ENCODE data around the gene SIVA1.

The SIVA1 gene

DNA sequence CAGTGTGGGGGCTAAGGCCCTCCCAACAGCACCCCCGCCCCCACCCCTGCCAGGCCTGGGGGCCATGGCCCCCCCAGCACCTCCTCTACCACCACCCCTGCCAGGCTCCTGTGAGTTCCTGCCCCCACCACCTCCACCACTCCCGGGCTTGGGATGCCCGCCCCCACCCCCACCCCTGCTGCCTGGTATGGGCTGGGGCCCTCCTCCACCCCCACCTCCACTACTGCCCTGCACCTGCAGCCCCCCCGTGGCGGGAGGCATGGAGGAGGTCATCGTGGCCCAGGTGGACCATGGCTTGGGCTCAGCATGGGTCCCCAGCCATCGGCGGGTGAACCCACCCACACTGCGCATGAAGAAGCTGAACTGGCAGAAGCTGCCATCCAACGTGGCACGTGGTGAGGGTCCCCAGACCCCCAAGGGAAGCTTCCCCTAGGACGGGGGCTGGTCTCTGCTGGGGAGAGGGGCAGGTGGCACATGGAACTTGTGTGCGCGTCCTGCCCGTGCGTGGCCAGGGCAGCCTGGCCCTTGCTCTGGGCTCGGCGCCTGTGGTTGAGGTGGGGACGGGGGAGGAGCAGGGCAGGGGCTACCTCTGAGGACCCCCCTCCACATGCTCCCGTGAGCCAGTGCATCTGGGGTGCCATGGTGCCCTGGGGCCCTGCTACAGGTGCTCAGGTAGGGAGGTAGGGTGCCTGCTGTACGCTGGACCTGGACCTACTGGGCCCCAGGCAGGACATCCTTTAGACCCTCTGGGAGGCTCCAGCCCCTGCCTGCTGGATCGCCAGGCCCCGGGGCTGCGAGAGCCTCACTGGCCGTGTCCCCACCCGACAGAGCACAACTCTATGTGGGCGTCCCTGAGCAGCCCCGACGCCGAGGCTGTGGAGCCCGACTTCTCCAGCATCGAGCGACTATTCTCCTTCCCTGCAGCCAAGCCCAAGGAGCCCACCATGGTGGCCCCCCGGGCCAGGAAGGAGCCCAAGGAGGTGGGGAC lies 45.0 kb upstream of the SIVA1 start:
- peak; percentile 15 for ATAC-seq
- no peak for TF ChIP-seq TCF4 (CRISPR knock-in tag; IDR thresholded peaks at IDR 0.05; ENCODE audit: borderline replicate concordance)
- TF ChIP-seq ISL1 (CRISPR knock-in tag; IDR thresholded peaks at IDR 0.05) = no peak
- TF ChIP-seq GLIS3 (CRISPR knock-in tag; IDR thresholded peaks at IDR 0.05) = no peak

- TF ChIP-seq, protein P1, sequence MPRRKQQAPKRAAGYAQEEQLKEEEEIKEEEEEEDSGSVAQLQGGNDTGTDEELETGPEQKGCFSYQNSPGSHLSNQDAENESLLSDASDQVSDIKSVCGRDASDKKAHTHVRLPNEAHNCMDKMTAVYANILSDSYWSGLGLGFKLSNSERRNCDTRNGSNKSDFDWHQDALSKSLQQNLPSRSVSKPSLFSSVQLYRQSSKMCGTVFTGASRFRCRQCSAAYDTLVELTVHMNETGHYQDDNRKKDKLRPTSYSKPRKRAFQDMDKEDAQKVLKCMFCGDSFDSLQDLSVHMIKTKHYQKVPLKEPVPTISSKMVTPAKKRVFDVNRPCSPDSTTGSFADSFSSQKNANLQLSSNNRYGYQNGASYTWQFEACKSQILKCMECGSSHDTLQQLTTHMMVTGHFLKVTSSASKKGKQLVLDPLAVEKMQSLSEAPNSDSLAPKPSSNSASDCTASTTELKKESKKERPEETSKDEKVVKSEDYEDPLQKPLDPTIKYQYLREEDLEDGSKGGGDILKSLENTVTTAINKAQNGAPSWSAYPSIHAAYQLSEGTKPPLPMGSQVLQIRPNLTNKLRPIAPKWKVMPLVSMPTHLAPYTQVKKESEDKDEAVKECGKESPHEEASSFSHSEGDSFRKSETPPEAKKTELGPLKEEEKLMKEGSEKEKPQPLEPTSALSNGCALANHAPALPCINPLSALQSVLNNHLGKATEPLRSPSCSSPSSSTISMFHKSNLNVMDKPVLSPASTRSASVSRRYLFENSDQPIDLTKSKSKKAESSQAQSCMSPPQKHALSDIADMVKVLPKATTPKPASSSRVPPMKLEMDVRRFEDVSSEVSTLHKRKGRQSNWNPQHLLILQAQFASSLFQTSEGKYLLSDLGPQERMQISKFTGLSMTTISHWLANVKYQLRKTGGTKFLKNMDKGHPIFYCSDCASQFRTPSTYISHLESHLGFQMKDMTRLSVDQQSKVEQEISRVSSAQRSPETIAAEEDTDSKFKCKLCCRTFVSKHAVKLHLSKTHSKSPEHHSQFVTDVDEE (CRISPR knock-in tag; IDR thresholded peaks at IDR 0.05) = no peak
- TF ChIP-seq ZNF70 (CRISPR knock-in tag; IDR thresholded peaks at IDR 0.05) = no peak
- TF ChIP-seq POU6F1 (CRISPR knock-in tag; IDR thresholded peaks at IDR 0.05; ENCODE audit: borderline replicate concordance, low read depth) = no peak
- TF ChIP-seq TCF4 (CRISPR knock-in tag; IDR thresholded peaks at IDR 0.05; ENCODE audit: borderline replicate concordance) = no peak
- TF ChIP-seq ISL1 (CRISPR knock-in tag; IDR thresholded peaks at IDR 0.05) = no peak
- no peak for TF ChIP-seq ZFP3 (CRISPR knock-in tag; IDR thresholded peaks at IDR 0.05)
- no peak for TF ChIP-seq CSDC2 (CRISPR knock-in tag; IDR thresholded peaks at IDR 0.05)
- no peak for TF ChIP-seq ZFP30 (CRISPR knock-in tag; IDR thresholded peaks at IDR 0.05)
- TF ChIP-seq OSR1 (CRISPR knock-in tag; IDR thresholded peaks at IDR 0.05) = no peak
- TF ChIP-seq GLIS3 (CRISPR knock-in tag; IDR thresholded peaks at IDR 0.05) = no peak
- TF ChIP-seq ESRRG (CRISPR knock-in tag; IDR thresholded peaks at IDR 0.05) = no peak
- TF ChIP-seq PPARA (CRISPR knock-in tag; IDR thresholded peaks at IDR 0.05; ENCODE audit: borderline replicate concordance) = no peak
- TF ChIP-seq BACH2 (CRISPR knock-in tag; IDR thresholded peaks at IDR 0.05; ENCODE audit: borderline replicate concordance) = no peak
- no peak for TF ChIP-seq ZC3H10 (CRISPR knock-in tag; IDR thresholded peaks at IDR 0.05)
- ATAC-seq = peak; percentile 86
Measured at GRCh38 chr14:104708606-104709268, 44.2 kb upstream of the SIVA1 start.

- no peak for TF ChIP-seq TOX (CRISPR knock-in tag; IDR thresholded peaks at IDR 0.05; ENCODE audit: borderline replicate concordance)
- no peak for ATAC-seq
Measured at GRCh38 chr14:104709387-104710039, 43.4 kb upstream of the SIVA1 start.

GRCh38 chr14:104710071-104710735 lies 42.7 kb upstream of the SIVA1 start:
- no peak for ATAC-seq
- no peak for TF ChIP-seq CSDC2 (CRISPR knock-in tag; IDR thresholded peaks at IDR 0.05)
- TF ChIP-seq BACH2 (CRISPR knock-in tag; IDR thresholded peaks at IDR 0.05; ENCODE audit: borderline replicate concordance) = no peak
- no peak for TF ChIP-seq RARB (CRISPR knock-in tag; IDR thresholded peaks at IDR 0.05)
- TF ChIP-seq ZC3H10 (CRISPR knock-in tag; IDR thresholded peaks at IDR 0.05) = no peak
- TF ChIP-seq TCF4 (CRISPR knock-in tag; IDR thresholded peaks at IDR 0.05; ENCODE audit: borderline replicate concordance) = no peak
- TF ChIP-seq ISL1 (CRISPR knock-in tag; IDR thresholded peaks at IDR 0.05) = no peak
- no peak for TF ChIP-seq PATZ1 (CRISPR knock-in tag; IDR thresholded peaks at IDR 0.05; ENCODE audit: borderline replicate concordance)
- no peak for TF ChIP-seq ZFP30 (CRISPR knock-in tag; IDR thresholded peaks at IDR 0.05)
- no peak for TF ChIP-seq SNAI2 (CRISPR knock-in tag; IDR thresholded peaks at IDR 0.05)
- no peak for TF ChIP-seq ZNF565 (CRISPR knock-in tag; conservative IDR thresholded peaks at IDR 0.05; ENCODE audit: low read depth)
- TF ChIP-seq PPARA (CRISPR knock-in tag; IDR thresholded peaks at IDR 0.05; ENCODE audit: borderline replicate concordance) = no peak
- TF ChIP-seq GLIS3 (CRISPR knock-in tag; IDR thresholded peaks at IDR 0.05) = no peak
- TF ChIP-seq OSR1 (CRISPR knock-in tag; IDR thresholded peaks at IDR 0.05) = no peak
- TF ChIP-seq POU6F1 (CRISPR knock-in tag; IDR thresholded peaks at IDR 0.05; ENCODE audit: borderline replicate concordance, low read depth) = no peak
- TF ChIP-seq TOX (CRISPR knock-in tag; IDR thresholded peaks at IDR 0.05; ENCODE audit: borderline replicate concordance) = no peak
- no peak for TF ChIP-seq ZFP3 (CRISPR knock-in tag; IDR thresholded peaks at IDR 0.05)
- TF ChIP-seq, protein P1 (CRISPR knock-in tag; IDR thresholded peaks at IDR 0.05) = no peak

Data from SK-N-SH treated with all-trans-retinoic acid at 6 μM for 48 hours (cell line).